MCF 10A (cell line): ENCODE measurements around the gene COPZ2. TPM values are rescaled to one million over a fixed set of nuclear protein-coding genes. Genes with fewer than 3 reads are reported as not detected.
"Not testable (repeated sequence)": the region's sequence is repeated elsewhere in the genome, so short reads cannot be mapped to it uniquely, and the experiment has no call there.

Experiments used
- Bru-seq: library from RNA; stranded (reverse); fragments of 400-500 nt; gene quantifications from one replicate; lab custom pipeline; 2021; lab: Mats Ljungman, UMichigan
- BruChase-seq, 2 experiments: library from RNA; stranded (reverse); fragments of 400-500 nt; gene quantifications; one replicate each; lab custom pipeline; 2021; lab: Mats Ljungman, UMichigan
- BruUV-seq: library from RNA; stranded (reverse); fragments of 400-500 nt; replicated peaks from 2 replicates; lab custom pipeline; 2021; lab: Mats Ljungman, UMichigan
- CTCF ChIA-PET: fragments of 300-600 bp; sonication (Branson Sonifier 250); formaldehyde crosslinking; extraction: SDS; loops from one replicate; lab custom pipeline; 2021; ENCODE audit warnings: antibody characterized with exemption, inconsistent platforms; lab: Yijun Ruan, JAX
- POLR2A ChIA-PET: fragments of 300-600, 350-650 bp; sonication (Branson Sonifier 250); formaldehyde crosslinking; extraction: SDS; loops from one replicate; lab custom pipeline; 2020; ENCODE audit warnings: antibody characterized with exemption, inconsistent platforms; lab: Yijun Ruan, JAX
- DNase-seq: peaks from one replicate; pipeline ENCODE4 v3.0.0-alpha.2; 2018; ENCODE audit not compliant: unreplicated experiment
- H3K27ac Mint-ChIP-seq: one replicate; pipeline ENCODE4 v1.8.0; 2022; ENCODE audit warnings: mild to moderate bottlenecking, low read depth, mixed read lengths; ENCODE audit not compliant: unreplicated experiment
- H3K27me3 Mint-ChIP-seq: one replicate; pipeline ENCODE4 v1.8.0; 2022; ENCODE audit warnings: mixed read lengths; ENCODE audit not compliant: insufficient read depth, unreplicated experiment
- H3K36me3 Mint-ChIP-seq: one replicate; pipeline ENCODE4 v1.8.0; 2022; ENCODE audit warnings: mild to moderate bottlenecking, moderate library complexity, mixed read lengths; ENCODE audit not compliant: insufficient read depth, unreplicated experiment
- H3K4me1 Mint-ChIP-seq: one replicate; pipeline ENCODE4 v1.8.0; 2022; ENCODE audit warnings: mixed read lengths; ENCODE audit not compliant: insufficient read depth, unreplicated experiment
- H3K4me3 Mint-ChIP-seq: one replicate; pipeline ENCODE4 v1.8.0; 2022; ENCODE audit warnings: mild to moderate bottlenecking, moderate library complexity, mixed read lengths; ENCODE audit not compliant: unreplicated experiment
- H3K9me3 Mint-ChIP-seq: one replicate; pipeline ENCODE4 v1.8.0; 2022; ENCODE audit warnings: mixed read lengths; ENCODE audit not compliant: unreplicated experiment
- intact Hi-C: fragments of 100-400 bp; cut with micrococcal nuclease; formaldehyde crosslinking; loops from 2 replicates; pipeline ENCODE4 v1.14.1; 2022
- long read RNA-seq: library from polyadenylated mRNA; stranded (forward); transcript quantifications from one replicate; pipeline ENCODE4 v2.0.0, GENCODE V29; 2022
- total RNA-seq: library from RNA; stranded (reverse); gene quantifications from 2 replicates; pipeline ENCODE4 v1.2.3, GENCODE V29; 2022
- TF ChIP-seq, protein P1 (sequence below): fragments of 200-600 bp; IDR thresholded peaks from one replicate; pipeline ENCODE4 v1.8.0; 2022; ENCODE audit warnings: antibody characterized with exemption, mild to moderate bottlenecking; ENCODE audit not compliant: unreplicated experiment

COPZ2 gene, protein sequence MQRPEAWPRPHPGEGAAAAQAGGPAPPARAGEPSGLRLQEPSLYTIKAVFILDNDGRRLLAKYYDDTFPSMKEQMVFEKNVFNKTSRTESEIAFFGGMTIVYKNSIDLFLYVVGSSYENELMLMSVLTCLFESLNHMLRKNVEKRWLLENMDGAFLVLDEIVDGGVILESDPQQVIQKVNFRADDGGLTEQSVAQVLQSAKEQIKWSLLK
- total RNA-seq (2.5 TPM in 1 of 2 replicates, not detected in the other), Bru-seq, nascent RNA (percentile 28 among the genes with signal in this experiment), BruChase-seq, experiment 1, labeled RNA remaining after a 6-hour chase (percentile 42 among the genes with signal in this experiment), BruChase-seq, experiment 2, labeled RNA remaining after a 2-hour chase (percentile 41 among the genes with signal in this experiment)
- long read RNA-seq, partial matches to known transcripts: 0 of 1 reads
- long read RNA-seq, other reads (novel, unspliced or antisense): 1 of 1 reads

DNA sequence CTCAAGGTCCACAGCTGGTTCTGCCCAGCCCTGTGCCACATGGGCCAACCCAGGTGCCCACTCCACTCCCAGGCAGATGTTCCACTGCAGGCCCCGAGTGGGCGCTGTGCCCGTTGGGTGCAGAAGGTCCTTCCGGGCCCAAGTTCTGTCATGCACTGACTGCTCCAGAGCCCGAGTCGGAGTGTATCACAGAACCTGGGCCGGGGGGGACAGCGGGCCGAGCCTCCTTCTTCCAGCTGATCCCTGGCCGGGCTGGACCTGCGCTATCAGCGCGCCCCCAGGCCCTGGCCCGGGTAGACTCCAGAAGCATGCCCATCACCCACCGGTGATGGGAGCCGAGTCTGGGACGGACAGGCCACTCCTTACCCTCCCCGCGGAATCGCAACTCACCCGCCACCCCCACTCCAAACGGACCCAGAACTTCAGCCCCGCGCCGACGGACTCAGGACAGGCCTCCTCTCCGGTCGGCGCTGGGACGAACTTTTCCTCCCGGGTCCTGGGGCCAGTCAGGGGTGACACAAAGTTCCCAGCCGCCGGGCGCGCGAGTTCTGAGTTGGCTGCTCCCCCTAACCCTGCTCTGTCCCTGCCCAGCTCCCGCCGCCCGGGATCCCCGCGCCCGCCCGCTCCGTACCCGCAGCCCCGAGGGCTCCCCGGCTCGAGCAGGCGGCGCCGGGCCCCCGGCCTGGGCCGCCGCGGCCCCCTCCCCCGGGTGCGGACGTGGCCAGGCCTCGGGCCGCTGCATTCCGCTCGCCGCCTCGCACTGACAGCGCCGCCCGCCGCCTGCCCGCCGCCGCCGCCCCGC is at the start of gene COPZ2:
Gene COPZ2, minus strand, starts transcription at position 762 of the 802 bp plus-strand sequence. Its CDS starts 20 bp downstream, at position 742.
- POLR2A ChIA-PET: interaction anchor here (1.8 kb wide), 1 partner anchor 10 kb away, joined by 7 read pairs; no protein-coding TSS in a partner anchor
- H3K27me3 Mint-ChIP-seq: no peaks in the 10 kb centered on the region

DNA sequence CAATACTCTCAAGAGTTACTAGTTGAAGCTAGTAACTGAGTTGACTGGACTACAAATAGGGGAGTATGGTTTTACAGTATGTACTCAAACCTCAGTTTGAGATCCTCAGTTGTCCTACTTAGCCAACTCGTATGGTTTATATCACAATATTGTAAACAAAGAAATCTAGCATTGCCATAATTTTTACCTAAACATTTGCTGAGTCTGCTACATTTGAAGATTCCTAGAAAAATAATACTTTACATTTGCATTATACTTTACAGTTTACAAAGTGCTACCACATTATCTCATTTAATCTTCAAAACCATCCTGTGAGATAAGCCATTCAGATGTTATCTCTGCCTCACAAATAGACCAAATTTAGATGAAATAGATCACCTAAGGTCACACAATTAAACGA is 47.3 kb upstream of the COPZ2 start:
- ChIA-PET POLR2A (interaction anchor here (0.7 to 1.4 kb wide), 3 partner anchors 13 to 60 kb away, joined by 3 read pairs; no protein-coding TSS in a partner anchor), CTCF (interaction anchor here (0.6 to 16.0 kb wide), 9 partner anchors 10 to 145 kb away, joined by 3 to 202 read pairs (median 3); no protein-coding TSS in a partner anchor)
- no peak for DNase-seq
- H3K36me3 Mint-ChIP-seq: peaks cover 28% of the 10 kb centered on the region
- H3K9me3 Mint-ChIP-seq: no peaks in the 10 kb centered on the region
- no peaks in the 10 kb centered on the region for H3K27me3 Mint-ChIP-seq
- H3K4me1 Mint-ChIP-seq: no peaks in the 10 kb centered on the region
- TF ChIP-seq, protein P1, sequence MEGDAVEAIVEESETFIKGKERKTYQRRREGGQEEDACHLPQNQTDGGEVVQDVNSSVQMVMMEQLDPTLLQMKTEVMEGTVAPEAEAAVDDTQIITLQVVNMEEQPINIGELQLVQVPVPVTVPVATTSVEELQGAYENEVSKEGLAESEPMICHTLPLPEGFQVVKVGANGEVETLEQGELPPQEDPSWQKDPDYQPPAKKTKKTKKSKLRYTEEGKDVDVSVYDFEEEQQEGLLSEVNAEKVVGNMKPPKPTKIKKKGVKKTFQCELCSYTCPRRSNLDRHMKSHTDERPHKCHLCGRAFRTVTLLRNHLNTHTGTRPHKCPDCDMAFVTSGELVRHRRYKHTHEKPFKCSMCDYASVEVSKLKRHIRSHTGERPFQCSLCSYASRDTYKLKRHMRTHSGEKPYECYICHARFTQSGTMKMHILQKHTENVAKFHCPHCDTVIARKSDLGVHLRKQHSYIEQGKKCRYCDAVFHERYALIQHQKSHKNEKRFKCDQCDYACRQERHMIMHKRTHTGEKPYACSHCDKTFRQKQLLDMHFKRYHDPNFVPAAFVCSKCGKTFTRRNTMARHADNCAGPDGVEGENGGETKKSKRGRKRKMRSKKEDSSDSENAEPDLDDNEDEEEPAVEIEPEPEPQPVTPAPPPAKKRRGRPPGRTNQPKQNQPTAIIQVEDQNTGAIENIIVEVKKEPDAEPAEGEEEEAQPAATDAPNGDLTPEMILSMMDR: no peak
- H3K27ac Mint-ChIP-seq: no peak overlapping the region
- no peak overlapping the region for H3K4me3 Mint-ChIP-seq
- intact Hi-C loops: no loop called here
- BruUV-seq: no TSS peak

More for the DNA sequence above, at the start of gene COPZ2:
- Mint-ChIP-seq H3K9me3 (no peaks in the 10 kb centered on the region), H3K4me3 (peak within 1 kb of the TSS; percentile 63), H3K36me3 (no peaks in the 10 kb centered on the region), H3K27ac (no peak within 1 kb of the TSS), H3K4me1 (no peaks in the 10 kb centered on the region)
- no peak for DNase-seq
- BruUV-seq: no TSS peak
- CTCF ChIA-PET: interaction anchor here (0.6 to 2.3 kb wide), 2 partner anchors 10 to 61 kb away, joined by 3 to 13 read pairs; no protein-coding TSS in a partner anchor
- TF ChIP-seq, protein P1: no peak
- intact Hi-C loops: no loop called here

DNA sequence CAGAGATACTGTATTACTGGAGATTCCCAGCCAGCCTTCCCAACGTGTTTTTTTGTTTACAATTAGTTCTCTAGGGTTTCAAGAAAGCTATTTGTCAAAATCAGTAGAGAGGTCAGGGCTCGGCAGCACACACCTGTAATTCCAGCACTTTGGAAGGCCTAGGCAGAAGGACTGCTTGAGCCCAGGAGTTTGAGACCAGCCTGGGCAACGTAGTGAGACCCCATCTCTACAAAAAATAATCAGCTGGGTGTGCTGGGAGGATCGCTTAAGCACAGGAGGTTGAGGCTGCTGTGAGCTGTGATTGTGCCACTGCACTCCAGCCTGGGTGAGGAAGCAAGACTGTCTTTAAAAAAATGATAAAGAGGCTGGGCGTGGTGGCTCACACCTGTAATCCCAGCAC is 44.3 kb upstream of the COPZ2 start:
- Mint-ChIP-seq H3K27ac (no peak overlapping the region), H3K4me3 (no peak overlapping the region), H3K36me3 (peaks cover 45% of the 10 kb centered on the region), H3K9me3 (no peaks in the 10 kb centered on the region), H3K27me3 (no peaks in the 10 kb centered on the region), H3K4me1 (no peaks in the 10 kb centered on the region)
- TF ChIP-seq, protein P1: no peak
- ChIA-PET POLR2A (interaction anchor here (0.8 to 2.4 kb wide), 7 partner anchors 15 to 56 kb away, joined by 3 to 7 read pairs (median 5); partner anchors contain the start of genes NFE2L1 and SNX11), CTCF (interaction anchor here (0.6 to 16.0 kb wide), 10 partner anchors 8 to 1003 kb away, joined by 3 to 202 read pairs (median 8); partner anchors contain the start of gene SNX11)
- no TSS peak for BruUV-seq
- intact Hi-C loops: no loop called here
- no peak for DNase-seq

DNA sequence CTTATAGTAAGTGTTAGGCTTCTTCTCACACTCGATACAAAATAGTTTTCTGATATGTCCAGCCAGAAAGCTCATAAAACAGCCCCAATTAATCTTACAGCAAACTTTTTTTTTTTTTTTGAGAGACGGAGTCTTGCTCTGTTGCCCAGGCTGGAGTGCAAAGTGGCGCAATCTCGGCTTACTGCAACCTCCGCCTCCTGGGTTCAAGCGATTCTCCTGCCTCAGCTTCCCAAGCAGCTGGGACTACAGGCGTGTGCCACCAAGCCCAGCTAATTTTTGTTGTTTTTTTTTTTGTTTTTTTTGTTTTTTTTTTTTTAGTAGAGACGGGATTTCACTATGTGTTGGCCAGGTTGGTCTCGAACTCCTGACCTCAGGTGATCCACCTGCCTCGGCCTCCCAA is 39.6 kb upstream of the COPZ2 start:
- CTCF ChIA-PET: interaction anchor here (0.6 to 16.0 kb wide), 8 partner anchors 12 to 478 kb away, joined by 3 to 202 read pairs (median 4); no protein-coding TSS in a partner anchor
- intact Hi-C loops, BruUV-seq, H3K4me1 Mint-ChIP-seq, H3K4me3 Mint-ChIP-seq, DNase-seq, H3K9me3 Mint-ChIP-seq, H3K27me3 Mint-ChIP-seq, H3K27ac Mint-ChIP-seq: not testable (repeated sequence)
- H3K36me3 Mint-ChIP-seq: peaks cover 69% of the 10 kb centered on the region
- POLR2A ChIA-PET: interaction anchor here (1.1 to 6.8 kb wide), 3 partner anchors 9 to 52 kb away, joined by 4 to 83 read pairs (median 8); partner anchors contain the start of gene NFE2L1
